OCI-LY1 (cell line): ENCODE measurements around the gene OMP.

ENCODE experiments used
- H2AFZ ChIP-seq: fragments of 200-600 bp; sonication (generic), shearing (Covaris generic); 2 replicates; pipeline ENCODE4 v1.6.0; 2014; ENCODE audit warnings: antibody characterized with exemption, mild to moderate bottlenecking, low read length
- H3F3A ChIP-seq: fragments of 200-600 bp; sonication (generic), shearing (Covaris generic); 2 replicates; pipeline ENCODE4 v1.6.0; 2014; ENCODE audit warnings: mild to moderate bottlenecking, antibody characterized with exemption, low read length, moderate library complexity; ENCODE audit not compliant: insufficient read depth
- H3K27ac ChIP-seq: fragments of 200-600 bp; sonication (generic); 2 replicates; pipeline ENCODE4 v1.5.1; 2014; ENCODE audit warnings: low read length, mixed run types, mild to moderate bottlenecking, low read depth; ENCODE audit not compliant: poor library complexity, severe bottlenecking
- H3K27me3 ChIP-seq: fragments of 200-600 bp; sonication (generic); 2 replicates; pipeline ENCODE4 v1.6.0; 2014; ENCODE audit warnings: antibody characterized with exemption, mild to moderate bottlenecking, low read length, moderate library complexity; ENCODE audit not compliant: insufficient read depth
- H3K36me3 ChIP-seq: fragments of 200-600 bp; sonication (generic); 2 replicates; pipeline ENCODE4 v1.6.1; 2014; ENCODE audit warnings: mild to moderate bottlenecking, antibody characterized with exemption, low read length, moderate library complexity, mixed read lengths; ENCODE audit not compliant: insufficient read depth
- H3K4me1 ChIP-seq: fragments of 200-600 bp; sonication (generic); 2 replicates; pipeline ENCODE4 v1.5.1; 2014; ENCODE audit warnings: mild to moderate bottlenecking, low read length, moderate library complexity; ENCODE audit not compliant: insufficient read depth, severe bottlenecking
- H3K4me2 ChIP-seq: fragments of 200-600 bp; sonication (generic), shearing (Covaris generic); 2 replicates; pipeline ENCODE4 v1.6.1; 2014; ENCODE audit warnings: low read length
- H3K4me3 ChIP-seq: fragments of 200-600 bp; sonication (generic); 2 replicates; pipeline ENCODE4 v1.5.1; 2014; ENCODE audit warnings: low read length, low read depth, mild to moderate bottlenecking, mixed read lengths; ENCODE audit not compliant: poor library complexity, severe bottlenecking
- H3K79me2 ChIP-seq: fragments of 200-600 bp; shearing (Covaris generic); 2 replicates; pipeline ENCODE4 v1.6.1; 2016; ENCODE audit warnings: mixed run types, low read length, mixed read lengths; ENCODE audit not compliant: insufficient read depth
- H3K9ac ChIP-seq: fragments of 200-600 bp; sonication (generic), shearing (Covaris generic); 2 replicates; pipeline ENCODE4 v1.6.1; 2014; ENCODE audit warnings: mild to moderate bottlenecking, low read length, mixed read lengths
- H3K9me2 ChIP-seq: fragments of 200-600 bp; sonication (generic), shearing (Covaris generic); 2 replicates; pipeline ENCODE4 v1.6.1; 2014; ENCODE audit warnings: low read depth, mild to moderate bottlenecking, low read length, mixed read lengths
- H3K9me3 ChIP-seq: fragments of 200-600 bp; shearing (Covaris generic); 2 replicates; pipeline ENCODE4 v1.6.1; 2014; ENCODE audit warnings: low read length, mixed read lengths
- H4K20me1 ChIP-seq: fragments of 200-600 bp; sonication (generic), shearing (Covaris generic); 2 replicates; pipeline ENCODE4 v1.6.0; 2016; ENCODE audit warnings: mild to moderate bottlenecking, low read length; ENCODE audit not compliant: insufficient read depth
- EZH2 ChIP-seq: fragments of 200-600 bp; sonication (generic), shearing (Covaris generic); IDR thresholded peaks from 2 replicates; pipeline ENCODE4 v1.8.0; 2017; ENCODE audit warnings: borderline replicate concordance, mixed run types, mild to moderate bottlenecking, antibody characterized with exemption, low read length, moderate library complexity, mixed read lengths
- TF ChIP-seq, protein P1 (sequence below): fragments of 200-600 bp; sonication (generic), shearing (Covaris generic); IDR thresholded peaks from 2 replicates; pipeline ENCODE4 v1.5.1; 2017; ENCODE audit warnings: mild to moderate bottlenecking, antibody characterized with exemption, low read length, moderate library complexity, mixed read lengths

The OMP gene

DNA sequence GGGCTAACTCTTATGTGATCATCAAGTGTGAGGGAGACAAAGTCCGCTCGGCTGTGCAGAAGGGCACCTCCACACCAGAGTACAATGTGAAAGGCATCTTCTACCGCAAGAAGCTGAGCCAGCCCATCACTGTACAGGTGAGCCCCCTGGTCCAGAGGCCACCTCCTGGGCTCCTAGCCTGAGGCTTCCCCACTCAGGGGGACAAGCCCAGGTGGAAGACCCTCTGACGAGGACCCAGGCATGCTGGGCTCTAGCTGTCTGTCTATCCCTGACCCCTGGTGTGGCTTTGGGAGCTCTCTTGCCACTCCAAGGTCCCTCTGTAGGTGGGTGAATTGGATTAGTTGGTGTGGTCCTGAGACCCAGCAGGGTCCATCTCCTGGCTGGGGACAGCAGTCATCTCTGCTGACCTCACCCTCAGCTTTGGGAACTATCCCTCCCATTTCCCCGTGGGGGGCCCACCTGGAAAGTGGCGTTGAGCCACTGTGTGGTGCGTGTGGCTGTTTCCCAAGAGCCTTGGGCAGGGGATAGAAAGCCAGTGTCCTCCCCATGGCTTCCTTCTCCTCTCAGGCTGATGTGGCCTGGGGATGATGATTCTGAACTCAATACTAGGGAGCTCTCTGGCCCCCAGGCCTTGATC lies 20.1 kb downstream of the OMP start:
- H3K9me2 ChIP-seq: no peaks in the 10 kb centered on the region
- H3K9me3 ChIP-seq: no peaks in the 10 kb centered on the region
- no peaks in the 10 kb centered on the region for H3K36me3 ChIP-seq
- no peaks in the 10 kb centered on the region for H4K20me1 ChIP-seq
- TF ChIP-seq EZH2: no peak
- TF ChIP-seq, protein P1, sequence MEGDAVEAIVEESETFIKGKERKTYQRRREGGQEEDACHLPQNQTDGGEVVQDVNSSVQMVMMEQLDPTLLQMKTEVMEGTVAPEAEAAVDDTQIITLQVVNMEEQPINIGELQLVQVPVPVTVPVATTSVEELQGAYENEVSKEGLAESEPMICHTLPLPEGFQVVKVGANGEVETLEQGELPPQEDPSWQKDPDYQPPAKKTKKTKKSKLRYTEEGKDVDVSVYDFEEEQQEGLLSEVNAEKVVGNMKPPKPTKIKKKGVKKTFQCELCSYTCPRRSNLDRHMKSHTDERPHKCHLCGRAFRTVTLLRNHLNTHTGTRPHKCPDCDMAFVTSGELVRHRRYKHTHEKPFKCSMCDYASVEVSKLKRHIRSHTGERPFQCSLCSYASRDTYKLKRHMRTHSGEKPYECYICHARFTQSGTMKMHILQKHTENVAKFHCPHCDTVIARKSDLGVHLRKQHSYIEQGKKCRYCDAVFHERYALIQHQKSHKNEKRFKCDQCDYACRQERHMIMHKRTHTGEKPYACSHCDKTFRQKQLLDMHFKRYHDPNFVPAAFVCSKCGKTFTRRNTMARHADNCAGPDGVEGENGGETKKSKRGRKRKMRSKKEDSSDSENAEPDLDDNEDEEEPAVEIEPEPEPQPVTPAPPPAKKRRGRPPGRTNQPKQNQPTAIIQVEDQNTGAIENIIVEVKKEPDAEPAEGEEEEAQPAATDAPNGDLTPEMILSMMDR: no peak
- no peak overlapping the region for H3K4me2 ChIP-seq
- no peaks in the 10 kb centered on the region for H3F3A ChIP-seq
- no peak overlapping the region for H3K9ac ChIP-seq
- H3K79me2 ChIP-seq: no peaks in the 10 kb centered on the region
- no peaks in the 10 kb centered on the region for H3K4me1 ChIP-seq
- H3K4me3 ChIP-seq: no peak overlapping the region
- no peak overlapping the region for H2AFZ ChIP-seq
- 0 out of 2 replicates have a peak, but pooled peaks cover 4% of the 10 kb centered on the region for H3K27me3 ChIP-seq
- no peak overlapping the region for H3K27ac ChIP-seq

DNA sequence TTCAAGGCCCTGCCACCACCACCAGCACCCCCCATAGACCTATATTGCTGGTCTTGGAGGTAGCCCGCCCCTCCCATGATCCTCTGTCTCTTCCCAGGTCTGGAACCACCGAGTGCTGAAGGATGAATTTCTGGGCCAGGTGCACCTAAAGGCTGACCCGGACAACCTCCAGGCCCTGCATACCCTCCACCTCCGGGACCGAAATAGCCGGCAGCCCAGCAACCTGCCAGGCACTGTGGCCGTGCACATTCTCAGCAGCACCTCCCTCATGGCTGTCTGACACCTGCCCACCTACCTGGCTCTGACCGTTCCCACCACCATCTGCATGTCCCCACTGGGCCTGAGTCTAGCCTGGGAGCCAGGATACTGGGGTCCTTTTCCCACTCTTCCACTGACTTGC lies 21.0 kb downstream of the OMP start:
- TF ChIP-seq, protein P1: no peak
- TF ChIP-seq EZH2: no peak
- no peaks in the 10 kb centered on the region for H3K4me1 ChIP-seq
- H2AFZ ChIP-seq: no peak overlapping the region
- no peak overlapping the region for H3K9ac ChIP-seq
- 0 out of 2 replicates have a peak, but pooled peaks cover 4% of the 10 kb centered on the region for H3K27me3 ChIP-seq
- H4K20me1 ChIP-seq: no peaks in the 10 kb centered on the region
- no peak overlapping the region for H3K27ac ChIP-seq
- no peak overlapping the region for H3K4me3 ChIP-seq
- no peaks in the 10 kb centered on the region for H3K9me2 ChIP-seq
- H3K79me2 ChIP-seq: no peaks in the 10 kb centered on the region
- H3K4me2 ChIP-seq: no peak overlapping the region
- H3F3A ChIP-seq: no peaks in the 10 kb centered on the region
- no peaks in the 10 kb centered on the region for H3K36me3 ChIP-seq
- H3K9me3 ChIP-seq: no peaks in the 10 kb centered on the region

DNA sequence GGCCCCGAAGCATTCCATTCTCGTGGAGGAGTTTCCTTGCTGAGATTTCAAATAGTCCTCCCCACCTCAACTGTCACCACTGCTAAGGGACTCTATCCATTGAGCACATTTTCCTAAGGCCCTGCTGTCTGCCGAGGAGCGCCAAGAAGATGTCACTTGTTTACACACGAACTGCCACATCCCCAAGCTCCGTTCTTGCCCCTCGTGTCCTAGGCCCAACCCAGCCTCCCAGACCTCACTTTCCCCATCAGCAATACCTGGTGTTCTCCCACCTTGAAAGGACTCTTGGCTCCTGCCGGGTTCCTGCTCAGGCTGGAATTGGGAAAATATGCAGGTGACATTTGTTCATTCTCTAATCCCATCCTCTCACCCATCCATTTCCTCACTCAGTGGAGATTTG lies 21.4 kb downstream of the OMP start:
- no peaks in the 10 kb centered on the region for H3K36me3 ChIP-seq
- H3K9me3 ChIP-seq: no peaks in the 10 kb centered on the region
- TF ChIP-seq, protein P1: no peak
- TF ChIP-seq EZH2: no peak
- no peak overlapping the region for H3K4me3 ChIP-seq
- no peak overlapping the region for H3K9ac ChIP-seq
- no peaks in the 10 kb centered on the region for H3K79me2 ChIP-seq
- H3K4me1 ChIP-seq: no peaks in the 10 kb centered on the region
- H3K9me2 ChIP-seq: no peaks in the 10 kb centered on the region
- no peaks in the 10 kb centered on the region for H3F3A ChIP-seq
- no peak overlapping the region for H3K4me2 ChIP-seq
- no peak overlapping the region for H2AFZ ChIP-seq
- H3K27ac ChIP-seq: no peak overlapping the region
- H3K27me3 ChIP-seq: 0 out of 2 replicates have a peak, but pooled peaks cover 4% of the 10 kb centered on the region
- H4K20me1 ChIP-seq: no peaks in the 10 kb centered on the region
